ENCODE measurements around the gene RUNX3. TPM values are rescaled to one million over a fixed set of nuclear protein-coding genes. Genes with fewer than 3 reads are reported as not detected.

Gene RUNX3
- total RNA-seq, 1 experiment from 2014 or later, result 8.6 TPM

DNA sequence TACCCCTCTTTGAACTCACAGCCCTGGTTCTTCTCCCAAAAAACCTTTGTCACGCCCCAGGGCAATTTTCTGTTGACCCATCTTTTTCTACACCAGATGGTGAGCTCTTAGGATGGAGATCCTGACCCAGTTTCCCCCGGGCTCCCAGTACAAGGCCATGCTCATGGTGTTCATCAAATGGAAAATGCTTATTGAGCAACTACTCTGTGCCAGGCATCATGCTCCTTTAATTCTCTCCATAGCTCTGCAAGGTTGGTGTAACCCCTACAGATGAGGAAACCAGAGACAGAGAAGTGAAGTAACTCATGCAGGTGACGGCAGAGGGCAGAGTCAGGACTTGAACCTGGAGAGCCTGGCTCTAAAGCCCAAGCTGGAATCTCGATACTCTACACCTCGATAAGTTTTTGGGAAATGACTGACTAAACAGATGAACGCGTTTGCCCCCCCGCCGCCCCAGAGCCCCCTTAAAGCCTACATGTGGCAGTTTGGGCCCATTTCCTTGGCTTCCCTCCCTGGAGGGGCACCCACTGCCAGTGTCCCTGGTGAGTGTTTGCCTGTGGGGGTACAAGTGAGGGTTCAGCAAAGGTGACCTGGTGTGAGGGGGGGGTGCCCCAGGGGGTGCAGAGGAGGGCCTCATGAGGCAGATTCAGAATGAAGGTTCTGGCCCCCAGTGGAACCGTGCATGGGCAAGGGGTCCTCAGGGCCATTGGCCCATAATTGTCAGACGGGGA lies 30.2 kb upstream of the RUNX3 start:
- no peak for DNase-seq (ENCODE audit: low spot score)
- H3K36me3 ChIP-seq (ENCODE audit: insufficient read depth, low read length, poor library complexity, severe bottlenecking), result no peaks in the 10 kb centered on the region
- TF ChIP-seq, protein P1, sequence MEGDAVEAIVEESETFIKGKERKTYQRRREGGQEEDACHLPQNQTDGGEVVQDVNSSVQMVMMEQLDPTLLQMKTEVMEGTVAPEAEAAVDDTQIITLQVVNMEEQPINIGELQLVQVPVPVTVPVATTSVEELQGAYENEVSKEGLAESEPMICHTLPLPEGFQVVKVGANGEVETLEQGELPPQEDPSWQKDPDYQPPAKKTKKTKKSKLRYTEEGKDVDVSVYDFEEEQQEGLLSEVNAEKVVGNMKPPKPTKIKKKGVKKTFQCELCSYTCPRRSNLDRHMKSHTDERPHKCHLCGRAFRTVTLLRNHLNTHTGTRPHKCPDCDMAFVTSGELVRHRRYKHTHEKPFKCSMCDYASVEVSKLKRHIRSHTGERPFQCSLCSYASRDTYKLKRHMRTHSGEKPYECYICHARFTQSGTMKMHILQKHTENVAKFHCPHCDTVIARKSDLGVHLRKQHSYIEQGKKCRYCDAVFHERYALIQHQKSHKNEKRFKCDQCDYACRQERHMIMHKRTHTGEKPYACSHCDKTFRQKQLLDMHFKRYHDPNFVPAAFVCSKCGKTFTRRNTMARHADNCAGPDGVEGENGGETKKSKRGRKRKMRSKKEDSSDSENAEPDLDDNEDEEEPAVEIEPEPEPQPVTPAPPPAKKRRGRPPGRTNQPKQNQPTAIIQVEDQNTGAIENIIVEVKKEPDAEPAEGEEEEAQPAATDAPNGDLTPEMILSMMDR (conservative IDR thresholded peaks at IDR 0.05; ENCODE audit: low read depth, low read length), result no peak
- no peak overlapping the region for H3K27ac ChIP-seq (ENCODE audit: low read depth, low read length, poor library complexity, severe bottlenecking)
- BruUV-seq (replicated peaks), result no TSS peak
- H3K4me1 ChIP-seq (ENCODE audit: insufficient read depth, low read length, poor library complexity, severe bottlenecking), result no peaks in the 10 kb centered on the region
- no peaks in the 10 kb centered on the region for H3K9me3 ChIP-seq (ENCODE audit: low read depth, low read length, poor library complexity, severe bottlenecking)
- ChIA-PET POLR2A (ENCODE audit: low non-redundant PET) (no interaction called here), CTCF (no interaction called here)
- no peak overlapping the region for H3K4me3 ChIP-seq (ENCODE audit: low read depth, low read length, poor library complexity, severe bottlenecking)
- intact Hi-C loops (cut with micrococcal nuclease; ENCODE audit: unreplicated experiment), result no loop called here
- H3K27me3 ChIP-seq (replicated peaks; ENCODE audit: insufficient read depth, low read depth, low read length, poor library complexity), result no peaks in the 10 kb centered on the region

DNA sequence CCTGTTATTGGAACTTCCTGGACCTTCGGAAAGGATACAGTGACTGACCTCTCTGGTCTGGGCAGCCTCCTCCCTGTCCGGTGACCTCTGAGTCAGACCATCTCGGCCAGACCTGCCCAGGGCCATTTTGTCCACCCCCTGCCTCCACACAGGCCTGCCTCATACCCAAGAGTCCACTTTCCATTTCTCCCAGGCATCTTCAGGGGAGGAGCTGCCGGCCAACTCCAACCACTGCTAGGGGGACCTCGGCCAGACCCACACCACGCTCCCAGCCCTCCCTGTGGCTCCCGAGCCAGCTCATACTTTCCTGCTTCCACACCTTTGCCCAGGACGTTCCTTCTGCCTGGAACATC lies 29.5 kb upstream of the RUNX3 start:
- DNase-seq (ENCODE audit: low spot score), result no peak
- no peaks in the 10 kb centered on the region for H3K36me3 ChIP-seq (ENCODE audit: insufficient read depth, low read length, poor library complexity, severe bottlenecking)
- no peak overlapping the region for H3K27ac ChIP-seq (ENCODE audit: low read depth, low read length, poor library complexity, severe bottlenecking)
- intact Hi-C loops (cut with micrococcal nuclease; ENCODE audit: unreplicated experiment), result no loop called here
- no peak for TF ChIP-seq EZH2 (IDR thresholded peaks at IDR 0.05; ENCODE audit: borderline replicate concordance, low read depth, low read length, poor library complexity, severe bottlenecking)
- TF ChIP-seq, protein P1 (conservative IDR thresholded peaks at IDR 0.05; ENCODE audit: low read depth, low read length), result no peak
- BruUV-seq (replicated peaks), result no TSS peak
- H3K9me3 ChIP-seq (ENCODE audit: low read depth, low read length, poor library complexity, severe bottlenecking), result no peaks in the 10 kb centered on the region
- no peaks in the 10 kb centered on the region for H3K4me1 ChIP-seq (ENCODE audit: insufficient read depth, low read length, poor library complexity, severe bottlenecking)
- ChIA-PET CTCF (no interaction called here), POLR2A (ENCODE audit: low non-redundant PET) (no interaction called here)
- H3K27me3 ChIP-seq (replicated peaks; ENCODE audit: insufficient read depth, low read depth, low read length, poor library complexity), result no peaks in the 10 kb centered on the region
- H3K4me3 ChIP-seq (ENCODE audit: low read depth, low read length, poor library complexity, severe bottlenecking), result no peak overlapping the region

DNA sequence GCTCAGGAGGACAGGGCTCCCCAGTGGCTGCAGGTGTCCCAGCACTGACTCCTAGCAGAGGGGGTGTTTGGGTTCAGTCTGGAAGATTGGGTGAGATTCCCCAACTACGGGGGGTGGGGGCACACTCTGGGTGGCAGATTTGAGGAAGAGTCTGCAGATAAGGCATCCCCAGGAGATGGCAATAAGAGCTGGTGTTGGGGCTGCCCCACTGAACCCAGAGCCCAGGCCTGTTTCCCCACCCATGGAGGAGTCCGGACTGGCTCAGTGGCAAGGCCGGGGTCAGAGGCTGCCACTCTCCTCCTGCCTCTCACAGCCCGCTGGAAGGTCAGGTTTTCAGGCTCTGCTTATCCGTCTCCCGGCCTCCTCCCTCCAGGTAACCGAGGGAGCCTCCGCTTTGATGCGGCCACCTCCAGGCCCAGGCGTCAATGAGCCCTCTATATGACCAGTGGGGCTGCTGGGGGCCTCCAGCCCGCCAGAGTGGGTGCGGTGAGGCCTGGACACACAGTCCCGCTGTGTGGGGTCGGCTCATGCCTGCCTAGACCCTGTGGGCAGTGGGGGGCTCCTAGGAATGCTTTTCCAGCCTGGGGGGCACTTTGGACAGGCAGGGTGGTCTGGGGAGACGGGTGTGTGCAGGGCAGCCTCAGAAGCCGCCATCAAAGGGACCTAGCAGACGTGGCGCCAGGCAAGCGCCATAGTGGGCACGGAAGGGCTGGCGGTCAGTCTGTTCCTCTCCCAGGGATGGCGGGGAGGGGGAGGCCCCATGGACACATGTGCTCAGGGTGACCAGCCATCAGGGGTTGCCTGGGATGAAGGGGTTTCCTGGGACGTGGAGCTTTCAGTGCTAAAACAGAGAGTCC lies 28.9 kb upstream of the RUNX3 start:
- Histone ChIP-seq H3K27ac (ENCODE audit: low read depth, low read length, poor library complexity, severe bottlenecking) (no peak overlapping the region), H3K9me3 (ENCODE audit: low read depth, low read length, poor library complexity, severe bottlenecking) (no peaks in the 10 kb centered on the region), H3K4me3 (ENCODE audit: low read depth, low read length, poor library complexity, severe bottlenecking) (no peak overlapping the region), H3K36me3 (ENCODE audit: insufficient read depth, low read length, poor library complexity, severe bottlenecking) (no peaks in the 10 kb centered on the region), H3K4me1 (ENCODE audit: insufficient read depth, low read length, poor library complexity, severe bottlenecking) (no peaks in the 10 kb centered on the region), H3K27me3 (replicated peaks; ENCODE audit: insufficient read depth, low read depth, low read length, poor library complexity) (no peaks in the 10 kb centered on the region)
- no peak for TF ChIP-seq EZH2 (IDR thresholded peaks at IDR 0.05; ENCODE audit: borderline replicate concordance, low read depth, low read length, poor library complexity, severe bottlenecking)
- TF ChIP-seq, protein P1 (conservative IDR thresholded peaks at IDR 0.05; ENCODE audit: low read depth, low read length), result no peak
- CTCF ChIA-PET, result no interaction called here
- intact Hi-C loops (cut with micrococcal nuclease; ENCODE audit: unreplicated experiment), result no loop called here
- no peak for DNase-seq (ENCODE audit: low spot score)
- BruUV-seq (replicated peaks), result no TSS peak
- POLR2A ChIA-PET (ENCODE audit: low non-redundant PET), result no interaction called here
